GM21786 (cell line): ENCODE data around the gene NTNG1.
"Not testable (repeated sequence)": the region's sequence is repeated elsewhere in the genome, so short reads cannot be mapped to it uniquely, and the experiment has no call there.

Experiments used
- ATAC-seq: cut with Tn5 transposase; IDR thresholded peaks from one replicate; pipeline ENCODE4 v1.9.1; 2021; ENCODE audit not compliant: unreplicated experiment

Gene NTNG1

GRCh38 chr1:107140703-107141490 lies at the start of gene NTNG1:
NTNG1 (plus strand) TSS chr1:107141039.
- ATAC-seq, result no peak

- no peak for ATAC-seq
These were observed 49.4 kb upstream of the NTNG1 start for GRCh38 chr1:107091418-107091817.

- ATAC-seq, result not testable (repeated sequence)
These were observed 47.4 kb upstream of the NTNG1 start for GRCh38 chr1:107093395-107093794.

- ATAC-seq, result no peak
These were observed 45.2 kb upstream of the NTNG1 start for GRCh38 chr1:107095647-107096046.

- ATAC-seq, result no peak
These were observed 44.1 kb upstream of the NTNG1 start for GRCh38 chr1:107096690-107097089.

- no peak for ATAC-seq
These were observed 41.9 kb upstream of the NTNG1 start for GRCh38 chr1:107098961-107099360.

GRCh38 chr1:107100331-107100984 lies 40.4 kb upstream of the NTNG1 start:
- ATAC-seq, result no peak

- ATAC-seq, result no peak
These were observed 34.9 kb upstream of the NTNG1 start for GRCh38 chr1:107105914-107106313.

- ATAC-seq, result no peak
These were observed 30.5 kb upstream of the NTNG1 start for GRCh38 chr1:107110326-107110725.

GRCh38 chr1:107116306-107116790 lies 24.5 kb upstream of the NTNG1 start:
- no peak for ATAC-seq

GRCh38 chr1:107122225-107122624 lies 18.6 kb upstream of the NTNG1 start:
- ATAC-seq, result no peak

- ATAC-seq, result no peak
These were observed 17.1 kb upstream of the NTNG1 start for GRCh38 chr1:107123741-107124140.

GRCh38 chr1:107124694-107125093 lies 16.1 kb upstream of the NTNG1 start:
- ATAC-seq, result no peak

- no peak for ATAC-seq
These were observed 8.6 kb upstream of the NTNG1 start for GRCh38 chr1:107132195-107132594.

GRCh38 chr1:107132780-107133179 lies 8.1 kb upstream of the NTNG1 start:
- no peak for ATAC-seq

GRCh38 chr1:107135463-107135862 lies 5.4 kb upstream of the NTNG1 start:
- no peak for ATAC-seq

- no peak for ATAC-seq
These were observed 2.7 kb upstream of the NTNG1 start for GRCh38 chr1:107138166-107138565.

- no peak for ATAC-seq
These were observed 1.9 kb upstream of the NTNG1 start for GRCh38 chr1:107138767-107139445.

GRCh38 chr1:107139833-107140702 lies 771 bp upstream of the NTNG1 start:
- ATAC-seq, result no peak

GRCh38 chr1:107141491-107142126 lies 770 bp downstream of the NTNG1 start:
- ATAC-seq, result no peak
